Endodermal cell (in vitro differentiated cells): ENCODE measurements around the gene COPZ1. TPM values are rescaled to one million over a fixed set of nuclear protein-coding genes. Genes with fewer than 3 reads are reported as not detected.

ENCODE experiments used
- DNase-seq: peaks from one replicate; pipeline ENCODE4 v3.0.0-alpha.2; 2017
- H3K27ac ChIP-seq: 2 replicates; pipeline ENCODE4 v1.5.1; 2013; ENCODE audit warnings: mild to moderate bottlenecking, low read depth, low read length, moderate library complexity
- H3K27me3 ChIP-seq: 2 replicates; pipeline ENCODE4 v1.6.1; 2013; ENCODE audit warnings: mild to moderate bottlenecking, low read length, moderate library complexity; ENCODE audit not compliant: insufficient read depth, control insufficient read depth, poor library complexity, severe bottlenecking
- H3K36me3 ChIP-seq: 2 replicates; pipeline ENCODE4 v1.7.0; 2013; ENCODE audit warnings: mild to moderate bottlenecking, low read length, moderate library complexity; ENCODE audit not compliant: control insufficient read depth, insufficient read depth
- H3K4me1 ChIP-seq: one replicate; pipeline ENCODE4 v1.7.0; 2013; ENCODE audit warnings: low read length; ENCODE audit not compliant: control insufficient read depth, insufficient read depth
- H3K4me3 ChIP-seq: 2 replicates; pipeline ENCODE4 v1.5.1; 2013; ENCODE audit warnings: mild to moderate bottlenecking, low read length, moderate library complexity
- H3K9ac ChIP-seq: 2 replicates; pipeline ENCODE4 v1.6.1; 2013; ENCODE audit warnings: mild to moderate bottlenecking, low read length, moderate library complexity; ENCODE audit not compliant: poor library complexity, severe bottlenecking; ENCODE audit errors: extremely low read depth
- H3K9me3 ChIP-seq: 2 replicates; pipeline ENCODE4 v1.6.1; 2013; ENCODE audit warnings: mild to moderate bottlenecking, low read length, moderate library complexity; ENCODE audit not compliant: control insufficient read depth
- H3K27ac Mint-ChIP-seq: 2 replicates; pipeline ENCODE4 v1.8.0; 2020; ENCODE audit warnings: mixed read lengths
- H3K27me3 Mint-ChIP-seq: 2 replicates; pipeline ENCODE4 v1.8.0; 2021; ENCODE audit warnings: mild to moderate bottlenecking, mixed read lengths; ENCODE audit not compliant: insufficient read depth
- H3K36me3 Mint-ChIP-seq: 2 replicates; pipeline ENCODE4 v1.8.0; 2020; ENCODE audit warnings: low read depth, mixed read lengths
- H3K4me1 Mint-ChIP-seq: 2 replicates; pipeline ENCODE4 v1.8.0; 2020; ENCODE audit warnings: mixed read lengths
- H3K4me3 Mint-ChIP-seq: 2 replicates; pipeline ENCODE4 v1.8.0; 2020; ENCODE audit warnings: mild to moderate bottlenecking, moderate library complexity, mixed read lengths
- H3K9me3 Mint-ChIP-seq: 2 replicates; pipeline ENCODE4 v1.8.0; 2020; ENCODE audit warnings: mild to moderate bottlenecking, mixed read lengths
- CTCF ChIP-seq: fragments of 200-600 bp; sonication (generic); conservative IDR thresholded peaks from 2 replicates; pipeline ENCODE4 v1.5.0; 2021; ENCODE audit warnings: antibody characterized with exemption, mild to moderate bottlenecking
- WGBS, 2 experiments: methylation state at CpG; one replicate each; pipeline versions ENCODE4 v1.1.5 to v1.1.7; 2013; ENCODE audit warnings: missing lambda C conversion rate in 2 of 2, mixed read lengths in 1 of 2; ENCODE audit not compliant: insufficient coverage in 1 of 2, insufficient read length in 1 of 2; 5-methylcytosine and 5-hydroxymethylcytosine counted together
- long read RNA-seq, 4 experiments: library from polyadenylated mRNA in 2 of 4; library from RNA in 1 of 4; library from capped mRNA in 1 of 4; stranded (forward) in 3 of 4; unstranded in 1 of 4; transcript quantifications; one replicate each; pipeline ENCODE4 v2.0.0, GENCODE V29; 2020 to 2021; ENCODE audit warnings: inconsistent platforms in 1 of 4
- polyA plus RNA-seq, 2 experiments: library from polyadenylated mRNA; stranded (reverse); fragments of 50-300 nt; gene quantifications; one replicate each; pipeline ENCODE4 v1.2.3, GENCODE V29; 2013
- total RNA-seq, 2 donors: library from RNA; stranded (reverse); fragmentation: NEBNext Ultra II Directional in 1 of 2; extraction: Animal tissue kit (Norgen Biotek cat#: 25700) in 1 of 2; gene quantifications; 2 replicates in 1 of 2; 3 replicates in 1 of 2; pipeline ENCODE4 v1.2.1, GENCODE V29; 2021

The COPZ1 gene
- total RNA-seq, result 100 to 1,000 TPM; 153 to 183 TPM
- 138 TPM for polyA plus RNA-seq (2013, experiment 1 of 2)
- polyA plus RNA-seq (2013, experiment 2 of 2), result 134 TPM
- long read RNA-seq, experiment 1, transcript COPZ1-201 (9 exons, 1,897 nt), result major isoform, 48 of 91 reads
- long read RNA-seq, experiment 1, partial matches to known transcripts, result 15 of 91 reads
- long read RNA-seq, experiment 1, other reads (novel, unspliced or antisense), result 25 of 91 reads
- long read RNA-seq, experiment 2, transcript COPZ1-201 (9 exons, 1,897 nt), result major isoform, 197 of 215 reads
- long read RNA-seq, experiment 2, transcript COPZ1-202 (8 exons, 880 nt), result minor isoform, 5 of 215 reads
- long read RNA-seq, experiment 2, partial matches to known transcripts, result 4 of 215 reads
- long read RNA-seq, experiment 2, other reads (novel, unspliced or antisense), result 6 of 215 reads
- long read RNA-seq, experiment 3, transcript COPZ1-201 (9 exons, 1,897 nt), result major isoform, 313 of 353 reads
- long read RNA-seq, experiment 3, transcript COPZ1-202 (8 exons, 880 nt), result minor isoform, 15 of 353 reads
- long read RNA-seq, experiment 3, transcript COPZ1-209 (8 exons, 1,026 nt), result minor isoform, 5 of 353 reads
- long read RNA-seq, experiment 3, partial matches to known transcripts, result 10 of 353 reads
- long read RNA-seq, experiment 3, other reads (novel, unspliced or antisense), result 8 of 353 reads
- long read RNA-seq, experiment 4, transcript COPZ1-202 (8 exons, 880 nt), result minor isoform, 35 of 698 reads
- long read RNA-seq, experiment 4, transcript COPZ1-209 (8 exons, 1,026 nt), result minor isoform, 8 of 698 reads
- long read RNA-seq, experiment 4, transcript COPZ1-201 (9 exons, 1,897 nt), result major isoform, 586 of 698 reads
- long read RNA-seq, experiment 4, partial matches to known transcripts, result 23 of 698 reads
- long read RNA-seq, experiment 4, other reads (novel, unspliced or antisense), result 43 of 698 reads

- no peaks in the 10 kb centered on the region for H3K9me3 Mint-ChIP-seq
- H3K4me3 Mint-ChIP-seq, result peak within 1 kb of the TSS; percentile 100
- H3K36me3 Mint-ChIP-seq, result no peaks in the 10 kb centered on the region
- Histone ChIP-seq H3K9me3 (no peaks in the 10 kb centered on the region), H3K36me3 (no peaks in the 10 kb centered on the region), H3K4me3 (peak within 1 kb of the TSS; percentile 96), H3K27me3 (no peaks in the 10 kb centered on the region), H3K9ac (peak within 1 kb of the TSS; percentile 97), H3K4me1 (peaks cover 2% of the 10 kb centered on the region), H3K27ac (peak within 1 kb of the TSS; percentile 81)
- 2 to 3% methylated on average over 22 to 34 of the region's 34 CpGs for WGBS, 2 experiments
- TF ChIP-seq CTCF, result peak; percentile 91
- H3K4me1 Mint-ChIP-seq, result peaks cover 16% of the 10 kb centered on the region
- H3K27ac Mint-ChIP-seq, result peak within 1 kb of the TSS; percentile 100
- H3K27me3 Mint-ChIP-seq, result no peaks in the 10 kb centered on the region
- peak; percentile 99 for DNase-seq
Observed at GRCh38 chr12:54324617-54325441, at the start of gene COPZ1. Gene COPZ1 (plus strand): TSS chr12:54325131. CDS start chr12:54325164, 33 bp downstream.

GRCh38 chr12:54276368-54276767, 48.6 kb upstream of the COPZ1 start:
- Histone ChIP-seq H3K27ac (no peak overlapping the region), H3K9ac (no peak overlapping the region), H3K4me3 (no peak overlapping the region), H3K4me1 (peaks cover 5% of the 10 kb centered on the region), H3K9me3 (no peaks in the 10 kb centered on the region), H3K27me3 (no peaks in the 10 kb centered on the region), H3K36me3 (peaks cover 32% of the 10 kb centered on the region)
- DNase-seq, result no peak
- Mint-ChIP-seq H3K9me3 (no peaks in the 10 kb centered on the region), H3K27ac (peak overlapping the region; percentile 22), H3K4me1 (peaks cover 13% of the 10 kb centered on the region), H3K36me3 (peaks cover 31% of the 10 kb centered on the region), H3K27me3 (no peaks in the 10 kb centered on the region), H3K4me3 (no peak overlapping the region)
- TF ChIP-seq CTCF, result no peak
- WGBS, 2 experiments, result 94 to 96% methylated on average over 3 of the region's 3 CpGs

- no peak overlapping the region for H3K27ac ChIP-seq
- no peaks in the 10 kb centered on the region for H3K9me3 Mint-ChIP-seq
Observed at GRCh38 chr12:54277823-54278276, 47.1 kb upstream of the COPZ1 start.

More at GRCh38 chr12:54277823-54278276, 47.1 kb upstream of the COPZ1 start:
- no peak for TF ChIP-seq CTCF
- peaks cover 23% of the 10 kb centered on the region for H3K36me3 Mint-ChIP-seq
- H3K9me3 ChIP-seq, result no peaks in the 10 kb centered on the region
- H3K4me1 Mint-ChIP-seq, result peaks cover 22% of the 10 kb centered on the region
- H3K4me3 Mint-ChIP-seq, result no peak overlapping the region
- peaks cover 35% of the 10 kb centered on the region for H3K36me3 ChIP-seq
- DNase-seq, result peak; percentile 41
- peaks cover 5% of the 10 kb centered on the region for H3K4me1 ChIP-seq
- H3K4me3 ChIP-seq, result peak overlapping the region; percentile 94
- H3K9ac ChIP-seq, result peak overlapping the region; percentile 99
- no peak overlapping the region for H3K27ac Mint-ChIP-seq
- H3K27me3 Mint-ChIP-seq, result no peaks in the 10 kb centered on the region
- 84 to 88% methylated on average over 2 to 4 of the region's 5 CpGs for WGBS, 2 experiments
- H3K27me3 ChIP-seq, result no peaks in the 10 kb centered on the region
